ENCODE measurements around the gene ASMTL.

The ASMTL gene

GRCh38 chrX:1466971-1467561, 14.4 kb upstream of the ASMTL start:
- Histone ChIP-seq H3K9ac (ENCODE audit: low read depth, low read length) (no peak overlapping the region), H3K4me1 (ENCODE audit: control insufficient read depth, insufficient read depth, low read length) (peaks cover 7% of the 10 kb centered on the region; the same call in 1 of the 2 replicates), H3K9me3 (ENCODE audit: control insufficient read depth, insufficient read depth, low read length) (no peaks in the 10 kb centered on the region), H3K36me3 (ENCODE audit: control insufficient read depth, insufficient read depth, low read length) (no peaks in the 10 kb centered on the region), H3K27me3 (ENCODE audit: control insufficient read depth, insufficient read depth, low read length) (peaks cover 53% of the 10 kb centered on the region), H3K4me3 (ENCODE audit: low read depth, low read length) (no peak overlapping the region), H3K27ac (ENCODE audit: low read depth, low read length) (no peak overlapping the region)

- Histone ChIP-seq H3K9me3 (ENCODE audit: control insufficient read depth, insufficient read depth, low read length) (no peaks in the 10 kb centered on the region), H3K4me1 (ENCODE audit: control insufficient read depth, insufficient read depth, low read length) (peaks cover 7% of the 10 kb centered on the region; the same call in 1 of the 2 replicates), H3K27me3 (ENCODE audit: control insufficient read depth, insufficient read depth, low read length) (peaks cover 53% of the 10 kb centered on the region), H3K27ac (ENCODE audit: low read depth, low read length) (no peak overlapping the region), H3K4me3 (ENCODE audit: low read depth, low read length) (peak overlapping the region; percentile 52), H3K9ac (ENCODE audit: low read depth, low read length) (no peak overlapping the region), H3K36me3 (ENCODE audit: control insufficient read depth, insufficient read depth, low read length) (no peaks in the 10 kb centered on the region)
Measured at GRCh38 chrX:1466232-1466661, 13.5 kb upstream of the ASMTL start.

- H3K27ac ChIP-seq (ENCODE audit: low read depth, low read length) = no peak overlapping the region
- H3K4me1 ChIP-seq (ENCODE audit: control insufficient read depth, insufficient read depth, low read length) = peaks cover 7% of the 10 kb centered on the region; the same call in 1 of the 2 replicates
Measured at GRCh38 chrX:1465286-1466231, 12.8 kb upstream of the ASMTL start.

GRCh38 chrX:1464971-1465285, 12.2 kb upstream of the ASMTL start:
- peaks cover 53% of the 10 kb centered on the region for H3K27me3 ChIP-seq (ENCODE audit: control insufficient read depth, insufficient read depth, low read length)
- H3K4me3 ChIP-seq (ENCODE audit: low read depth, low read length) = no peak overlapping the region
- peaks cover 7% of the 10 kb centered on the region; the same call in 1 of the 2 replicates for H3K4me1 ChIP-seq (ENCODE audit: control insufficient read depth, insufficient read depth, low read length)
- H3K9ac ChIP-seq (ENCODE audit: low read depth, low read length) = no peak overlapping the region
- no peaks in the 10 kb centered on the region for H3K36me3 ChIP-seq (ENCODE audit: control insufficient read depth, insufficient read depth, low read length)
- H3K9me3 ChIP-seq (ENCODE audit: control insufficient read depth, insufficient read depth, low read length) = no peaks in the 10 kb centered on the region
- no peak overlapping the region for H3K27ac ChIP-seq (ENCODE audit: low read depth, low read length)

More at GRCh38 chrX:1465286-1466231, 12.8 kb upstream of the ASMTL start:
- Histone ChIP-seq H3K4me3 (ENCODE audit: low read depth, low read length) (peak overlapping the region; percentile 52), H3K9me3 (ENCODE audit: control insufficient read depth, insufficient read depth, low read length) (no peaks in the 10 kb centered on the region), H3K36me3 (ENCODE audit: control insufficient read depth, insufficient read depth, low read length) (no peaks in the 10 kb centered on the region), H3K9ac (ENCODE audit: low read depth, low read length) (no peak overlapping the region), H3K27me3 (ENCODE audit: control insufficient read depth, insufficient read depth, low read length) (peaks cover 53% of the 10 kb centered on the region)

GRCh38 chrX:1464041-1464970, 11.6 kb upstream of the ASMTL start:
- H3K27ac ChIP-seq (ENCODE audit: low read depth, low read length) = no peak overlapping the region
- no peak overlapping the region for H3K4me3 ChIP-seq (ENCODE audit: low read depth, low read length)
- H3K27me3 ChIP-seq (ENCODE audit: control insufficient read depth, insufficient read depth, low read length) = peaks cover 53% of the 10 kb centered on the region
- no peaks in the 10 kb centered on the region for H3K9me3 ChIP-seq (ENCODE audit: control insufficient read depth, insufficient read depth, low read length)
- peaks cover 7% of the 10 kb centered on the region; the same call in 1 of the 2 replicates for H3K4me1 ChIP-seq (ENCODE audit: control insufficient read depth, insufficient read depth, low read length)
- no peak overlapping the region for H3K9ac ChIP-seq (ENCODE audit: low read depth, low read length)
- no peaks in the 10 kb centered on the region for H3K36me3 ChIP-seq (ENCODE audit: control insufficient read depth, insufficient read depth, low read length)

GRCh38 chrX:1463581-1463980, 10.9 kb upstream of the ASMTL start:
- Histone ChIP-seq H3K27ac (ENCODE audit: low read depth, low read length) (no peak overlapping the region), H3K4me3 (ENCODE audit: low read depth, low read length) (no peak overlapping the region), H3K27me3 (ENCODE audit: control insufficient read depth, insufficient read depth, low read length) (peaks cover 53% of the 10 kb centered on the region), H3K9me3 (ENCODE audit: control insufficient read depth, insufficient read depth, low read length) (no peaks in the 10 kb centered on the region), H3K9ac (ENCODE audit: low read depth, low read length) (no peak overlapping the region), H3K4me1 (ENCODE audit: control insufficient read depth, insufficient read depth, low read length) (peaks cover 7% of the 10 kb centered on the region; the same call in 1 of the 2 replicates), H3K36me3 (ENCODE audit: control insufficient read depth, insufficient read depth, low read length) (no peaks in the 10 kb centered on the region)

GRCh38 chrX:1462596-1463251, 10.0 kb upstream of the ASMTL start:
- no peak overlapping the region for H3K27ac ChIP-seq (ENCODE audit: low read depth, low read length)
- H3K36me3 ChIP-seq (ENCODE audit: control insufficient read depth, insufficient read depth, low read length) = no peaks in the 10 kb centered on the region
- no peaks in the 10 kb centered on the region for H3K9me3 ChIP-seq (ENCODE audit: control insufficient read depth, insufficient read depth, low read length)
- no peak overlapping the region for H3K4me3 ChIP-seq (ENCODE audit: low read depth, low read length)
- H3K27me3 ChIP-seq (ENCODE audit: control insufficient read depth, insufficient read depth, low read length) = peaks cover 47% of the 10 kb centered on the region
- peaks cover 7% of the 10 kb centered on the region; the same call in 1 of the 2 replicates for H3K4me1 ChIP-seq (ENCODE audit: control insufficient read depth, insufficient read depth, low read length)
- no peak overlapping the region for H3K9ac ChIP-seq (ENCODE audit: low read depth, low read length)

- Histone ChIP-seq H3K9me3 (ENCODE audit: control insufficient read depth, insufficient read depth, low read length) (no peaks in the 10 kb centered on the region), H3K4me3 (ENCODE audit: low read depth, low read length) (no peak overlapping the region), H3K9ac (ENCODE audit: low read depth, low read length) (no peak overlapping the region), H3K27ac (ENCODE audit: low read depth, low read length) (no peak overlapping the region), H3K4me1 (ENCODE audit: control insufficient read depth, insufficient read depth, low read length) (peaks cover 7% of the 10 kb centered on the region; the same call in 1 of the 2 replicates), H3K36me3 (ENCODE audit: control insufficient read depth, insufficient read depth, low read length) (no peaks in the 10 kb centered on the region), H3K27me3 (ENCODE audit: control insufficient read depth, insufficient read depth, low read length) (peaks cover 40% of the 10 kb centered on the region)
Measured at GRCh38 chrX:1462110-1462509, 9.4 kb upstream of the ASMTL start.

- no peaks in the 10 kb centered on the region for H3K36me3 ChIP-seq (ENCODE audit: control insufficient read depth, insufficient read depth, low read length)
- no peaks in the 10 kb centered on the region for H3K9me3 ChIP-seq (ENCODE audit: control insufficient read depth, insufficient read depth, low read length)
- H3K27me3 ChIP-seq (ENCODE audit: control insufficient read depth, insufficient read depth, low read length) = no peaks in the 10 kb centered on the region
- no peaks in the 10 kb centered on the region for H3K4me1 ChIP-seq (ENCODE audit: control insufficient read depth, insufficient read depth, low read length)
- H3K4me3 ChIP-seq (ENCODE audit: low read depth, low read length) = no peak overlapping the region
- H3K9ac ChIP-seq (ENCODE audit: low read depth, low read length) = no peak overlapping the region
- no peak overlapping the region for H3K27ac ChIP-seq (ENCODE audit: low read depth, low read length)
Measured at GRCh38 chrX:1455948-1456280, 3.2 kb upstream of the ASMTL start.
